Measurements from ENCODE around the gene FAM13B. TPM values are rescaled to one million over a fixed set of nuclear protein-coding genes. Genes with fewer than 3 reads are reported as not detected.
A peak's percentile ranks its signal among the peaks of the same experiment; 100 is the strongest.
"Not testable (repeated sequence)": the region's sequence is repeated elsewhere in the genome, so short reads cannot be mapped to it uniquely, and the experiment has no call there.

Gene FAM13B
- total RNA-seq, 1 donor: 59.7 TPM

DNA sequence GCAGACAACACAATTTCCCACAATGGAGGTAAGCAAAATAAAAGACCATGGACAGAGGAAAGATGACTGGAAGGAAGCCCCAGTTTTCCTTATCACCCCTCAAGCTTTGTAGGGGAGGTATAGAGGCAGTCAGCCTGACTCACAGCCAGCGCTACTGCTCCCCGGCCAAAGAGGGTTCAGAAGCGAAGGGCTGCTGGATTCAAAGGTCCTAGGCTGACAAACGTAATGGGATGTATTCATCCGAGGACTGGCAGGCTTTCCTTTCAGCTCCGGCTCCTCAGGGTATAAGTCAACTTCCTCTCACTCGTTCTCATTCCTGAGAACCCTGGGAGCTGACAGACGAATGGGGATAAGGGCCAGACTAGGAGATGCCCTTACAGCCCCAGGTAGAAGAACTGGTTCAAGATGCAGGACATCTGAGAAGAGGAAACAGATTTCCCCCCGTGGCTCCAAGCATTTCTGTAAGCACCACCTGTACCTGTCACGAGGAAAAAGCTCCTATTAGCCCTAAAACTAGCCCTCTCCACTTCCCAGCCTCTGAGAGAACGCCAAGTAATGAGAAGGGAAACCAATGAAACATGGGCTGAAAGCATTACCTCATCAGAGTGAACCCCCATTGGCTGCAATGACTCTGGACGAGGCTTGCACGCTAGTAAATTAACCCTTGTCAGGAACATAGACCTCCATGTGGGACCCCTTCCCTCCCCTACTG is 22.1 kb upstream of the FAM13B start:
- Histone ChIP-seq H3K4me1 (ENCODE audit: insufficient read depth, low read length) (no peaks in the 10 kb centered on the region), H2AFZ (ENCODE audit: low read length) (peak overlapping the region; percentile 78), H4K20me1 (ENCODE audit: insufficient read depth, low read length) (no peaks in the 10 kb centered on the region), H3K9me3 (ENCODE audit: low read depth, low read length) (no peaks in the 10 kb centered on the region), H3K4me3 (ENCODE audit: insufficient read depth, low read length) (peak overlapping the region; percentile 48), H3K4me2 (ENCODE audit: insufficient read depth, low read length) (peak overlapping the region; percentile 70), H3K27ac (ENCODE audit: low read depth, low read length) (no peak overlapping the region), H3K79me2 (ENCODE audit: insufficient read depth, low read length) (no peaks in the 10 kb centered on the region), H3K36me3 (ENCODE audit: insufficient read depth, low read length) (no peaks in the 10 kb centered on the region), H3K27me3 (ENCODE audit: insufficient read depth, low read length) (peaks cover 3% of the 10 kb centered on the region)
- TF ChIP-seq, protein P1, sequence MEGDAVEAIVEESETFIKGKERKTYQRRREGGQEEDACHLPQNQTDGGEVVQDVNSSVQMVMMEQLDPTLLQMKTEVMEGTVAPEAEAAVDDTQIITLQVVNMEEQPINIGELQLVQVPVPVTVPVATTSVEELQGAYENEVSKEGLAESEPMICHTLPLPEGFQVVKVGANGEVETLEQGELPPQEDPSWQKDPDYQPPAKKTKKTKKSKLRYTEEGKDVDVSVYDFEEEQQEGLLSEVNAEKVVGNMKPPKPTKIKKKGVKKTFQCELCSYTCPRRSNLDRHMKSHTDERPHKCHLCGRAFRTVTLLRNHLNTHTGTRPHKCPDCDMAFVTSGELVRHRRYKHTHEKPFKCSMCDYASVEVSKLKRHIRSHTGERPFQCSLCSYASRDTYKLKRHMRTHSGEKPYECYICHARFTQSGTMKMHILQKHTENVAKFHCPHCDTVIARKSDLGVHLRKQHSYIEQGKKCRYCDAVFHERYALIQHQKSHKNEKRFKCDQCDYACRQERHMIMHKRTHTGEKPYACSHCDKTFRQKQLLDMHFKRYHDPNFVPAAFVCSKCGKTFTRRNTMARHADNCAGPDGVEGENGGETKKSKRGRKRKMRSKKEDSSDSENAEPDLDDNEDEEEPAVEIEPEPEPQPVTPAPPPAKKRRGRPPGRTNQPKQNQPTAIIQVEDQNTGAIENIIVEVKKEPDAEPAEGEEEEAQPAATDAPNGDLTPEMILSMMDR (IDR thresholded peaks at IDR 0.05; ENCODE audit: extremely low read depth, low read depth, low read length): no peak
- no peak for DNase-seq (ENCODE audit: insufficient read length, low spot score, missing footprints)

DNA sequence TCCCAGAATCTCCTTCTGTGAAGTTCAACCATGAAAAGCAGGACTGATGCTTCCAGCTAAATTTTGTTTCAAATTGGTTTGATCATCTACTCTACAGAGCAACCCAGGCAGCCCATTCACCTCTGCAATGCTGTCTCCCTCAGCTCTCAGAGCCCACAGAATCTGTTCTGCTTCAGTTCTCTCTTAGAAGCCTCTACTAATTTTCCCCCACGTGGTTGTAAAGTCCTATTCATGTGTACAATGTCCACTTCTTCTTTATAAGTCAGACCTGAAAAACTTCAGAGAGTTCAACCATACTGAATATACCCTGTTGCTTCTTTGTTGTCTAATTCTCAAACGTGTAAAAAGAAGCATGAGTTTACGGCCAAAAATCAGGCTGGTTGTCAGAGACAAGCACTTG is 21.3 kb upstream of the FAM13B start:
- Histone ChIP-seq H3K27me3 (ENCODE audit: insufficient read depth, low read length) (peaks cover 3% of the 10 kb centered on the region), H4K20me1 (ENCODE audit: insufficient read depth, low read length) (no peaks in the 10 kb centered on the region), H3K9me3 (ENCODE audit: low read depth, low read length) (no peaks in the 10 kb centered on the region), H3K36me3 (ENCODE audit: insufficient read depth, low read length) (no peaks in the 10 kb centered on the region), H3K4me1 (ENCODE audit: insufficient read depth, low read length) (no peaks in the 10 kb centered on the region), H3K27ac (ENCODE audit: low read depth, low read length) (no peak overlapping the region), H3K4me3 (ENCODE audit: insufficient read depth, low read length) (no peak overlapping the region), H2AFZ (ENCODE audit: low read length) (no peak overlapping the region), H3K4me2 (ENCODE audit: insufficient read depth, low read length) (no peak overlapping the region), H3K79me2 (ENCODE audit: insufficient read depth, low read length) (no peaks in the 10 kb centered on the region)
- TF ChIP-seq, protein P1 (IDR thresholded peaks at IDR 0.05; ENCODE audit: extremely low read depth, low read depth, low read length): no peak
- no peak for DNase-seq (ENCODE audit: insufficient read length, low spot score, missing footprints)

DNA sequence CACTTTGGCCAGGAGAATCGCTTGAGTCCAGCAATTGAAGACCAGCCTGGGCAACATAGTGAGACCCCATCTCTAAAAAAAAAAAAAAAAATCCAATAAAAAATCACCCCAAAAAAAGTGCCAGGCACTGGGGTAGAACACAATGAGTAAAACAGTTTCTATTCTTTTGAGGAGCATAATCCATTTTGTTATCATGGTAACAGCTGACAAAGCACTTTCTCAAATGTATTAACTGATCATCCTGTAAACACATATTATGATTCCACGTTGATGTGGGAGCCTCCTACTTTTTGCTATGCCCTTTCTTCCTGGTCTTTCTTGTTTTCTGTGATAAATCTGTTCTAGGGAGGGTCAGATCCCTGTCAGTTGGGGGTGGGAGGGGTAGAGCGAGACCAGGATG is 20.7 kb upstream of the FAM13B start:
- Histone ChIP-seq H4K20me1 (ENCODE audit: insufficient read depth, low read length) (no peaks in the 10 kb centered on the region), H3K9me3 (ENCODE audit: low read depth, low read length) (no peaks in the 10 kb centered on the region), H3K4me1 (ENCODE audit: insufficient read depth, low read length) (no peaks in the 10 kb centered on the region), H3K79me2 (ENCODE audit: insufficient read depth, low read length) (no peaks in the 10 kb centered on the region), H3K27ac (ENCODE audit: low read depth, low read length) (no peak overlapping the region), H3K27me3 (ENCODE audit: insufficient read depth, low read length) (peaks cover 3% of the 10 kb centered on the region), H3K4me2 (ENCODE audit: insufficient read depth, low read length) (no peak overlapping the region), H2AFZ (ENCODE audit: low read length) (no peak overlapping the region), H3K36me3 (ENCODE audit: insufficient read depth, low read length) (no peaks in the 10 kb centered on the region), H3K4me3 (ENCODE audit: insufficient read depth, low read length) (no peak overlapping the region)
- DNase-seq (ENCODE audit: insufficient read length, low spot score, missing footprints): no peak
- TF ChIP-seq, protein P1 (IDR thresholded peaks at IDR 0.05; ENCODE audit: extremely low read depth, low read depth, low read length): no peak

DNA sequence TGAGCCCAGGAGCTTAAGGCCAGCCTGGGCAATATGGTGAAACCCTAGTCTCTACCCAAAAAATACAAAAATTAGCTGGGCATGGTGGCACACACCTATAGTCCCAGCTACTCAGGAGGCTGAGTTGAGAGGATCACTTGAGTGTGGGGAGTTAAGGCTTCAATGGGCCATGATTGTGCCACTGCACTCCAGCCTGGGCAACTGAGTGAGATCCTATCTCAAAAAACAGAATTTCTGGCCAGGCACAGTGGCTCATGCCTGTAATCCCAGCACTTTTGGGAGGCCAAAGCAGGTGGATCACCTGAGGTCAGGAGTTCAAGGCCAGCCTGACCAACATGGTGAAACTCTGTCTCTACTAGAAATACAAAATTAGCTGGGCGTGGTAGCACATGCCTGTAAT is 19.8 kb upstream of the FAM13B start:
- not testable (repeated sequence) for H3K9me3 ChIP-seq (ENCODE audit: low read depth, low read length); DNase-seq (ENCODE audit: insufficient read length, low spot score, missing footprints)

More for the DNA sequence above, 19.8 kb upstream of the FAM13B start:
- H4K20me1 ChIP-seq (ENCODE audit: insufficient read depth, low read length); H3K27me3 ChIP-seq (ENCODE audit: insufficient read depth, low read length); H3K79me2 ChIP-seq (ENCODE audit: insufficient read depth, low read length); H3K4me1 ChIP-seq (ENCODE audit: insufficient read depth, low read length); H3K4me2 ChIP-seq (ENCODE audit: insufficient read depth, low read length); H3K27ac ChIP-seq (ENCODE audit: low read depth, low read length); H3K36me3 ChIP-seq (ENCODE audit: insufficient read depth, low read length); H3K4me3 ChIP-seq (ENCODE audit: insufficient read depth, low read length); H2AFZ ChIP-seq (ENCODE audit: low read length): not testable (repeated sequence)

Measured in osteoblast (primary cell).